Measurements from ENCODE around the gene ME3.
"Not testable (repeated sequence)": the region's sequence is repeated elsewhere in the genome, so short reads cannot be mapped to it uniquely, and the experiment has no call there.

The ME3 gene

GRCh38 chr11:86565801-86566312 is 106.6 kb downstream of the ME3 start:
- no peaks in the 10 kb centered on the region for H3K36me3 Mint-ChIP-seq (ENCODE audit: low read depth)
- H3K9me3 Mint-ChIP-seq = no peaks in the 10 kb centered on the region
- peaks cover 4% of the 10 kb centered on the region for H3K27me3 Mint-ChIP-seq
- no peak overlapping the region for H3K27ac Mint-ChIP-seq
- H3K4me3 Mint-ChIP-seq = no peak overlapping the region
- no peaks in the 10 kb centered on the region for H3K4me1 Mint-ChIP-seq (ENCODE audit: low read depth)

GRCh38 chr11:86565388-86565787 is 107.0 kb downstream of the ME3 start:
- Mint-ChIP-seq H3K9me3 (no peaks in the 10 kb centered on the region), H3K27me3 (peaks cover 4% of the 10 kb centered on the region), H3K4me3 (no peak overlapping the region), H3K36me3 (ENCODE audit: low read depth) (no peaks in the 10 kb centered on the region), H3K27ac (no peak overlapping the region), H3K4me1 (ENCODE audit: low read depth) (no peaks in the 10 kb centered on the region)

- H3K27ac Mint-ChIP-seq; H3K9me3 Mint-ChIP-seq; H3K4me1 Mint-ChIP-seq (ENCODE audit: low read depth); H3K4me3 Mint-ChIP-seq; H3K36me3 Mint-ChIP-seq (ENCODE audit: low read depth); H3K27me3 Mint-ChIP-seq: not testable (repeated sequence)
Measured at GRCh38 chr11:86562842-86563241, 109.6 kb downstream of the ME3 start.

- Mint-ChIP-seq H3K27me3 (peaks cover 6% of the 10 kb centered on the region), H3K27ac (no peak overlapping the region), H3K4me3 (no peak overlapping the region), H3K36me3 (ENCODE audit: low read depth) (no peaks in the 10 kb centered on the region), H3K9me3 (no peaks in the 10 kb centered on the region), H3K4me1 (ENCODE audit: low read depth) (no peaks in the 10 kb centered on the region)
Measured at GRCh38 chr11:86559311-86559945, 113.0 kb downstream of the ME3 start.

GRCh38 chr11:86558841-86559240 is 113.6 kb downstream of the ME3 start:
- Mint-ChIP-seq H3K9me3 (no peaks in the 10 kb centered on the region), H3K4me1 (ENCODE audit: low read depth) (no peaks in the 10 kb centered on the region), H3K36me3 (ENCODE audit: low read depth) (no peaks in the 10 kb centered on the region), H3K4me3 (no peak overlapping the region), H3K27ac (no peak overlapping the region), H3K27me3 (peaks cover 7% of the 10 kb centered on the region)

- no peak overlapping the region for H3K27ac Mint-ChIP-seq
- no peaks in the 10 kb centered on the region for H3K4me1 Mint-ChIP-seq (ENCODE audit: low read depth)
- H3K36me3 Mint-ChIP-seq (ENCODE audit: low read depth) = no peaks in the 10 kb centered on the region
Measured at GRCh38 chr11:86558207-86558606, 114.2 kb downstream of the ME3 start.

GRCh38 chr11:86555866-86556265 is 116.5 kb downstream of the ME3 start:
- Mint-ChIP-seq H3K27ac (no peak overlapping the region), H3K9me3 (no peaks in the 10 kb centered on the region), H3K4me3 (no peak overlapping the region), H3K27me3 (peaks cover 7% of the 10 kb centered on the region), H3K4me1 (ENCODE audit: low read depth) (no peaks in the 10 kb centered on the region), H3K36me3 (ENCODE audit: low read depth) (no peaks in the 10 kb centered on the region)

More at GRCh38 chr11:86558207-86558606, 114.2 kb downstream of the ME3 start:
- Mint-ChIP-seq H3K9me3 (no peaks in the 10 kb centered on the region), H3K27me3 (peaks cover 7% of the 10 kb centered on the region), H3K4me3 (no peak overlapping the region)

- H3K27ac Mint-ChIP-seq = no peak overlapping the region
- H3K4me3 Mint-ChIP-seq = no peak overlapping the region
- H3K27me3 Mint-ChIP-seq = peaks cover 7% of the 10 kb centered on the region
- H3K4me1 Mint-ChIP-seq (ENCODE audit: low read depth) = no peaks in the 10 kb centered on the region
- H3K9me3 Mint-ChIP-seq = no peaks in the 10 kb centered on the region
- H3K36me3 Mint-ChIP-seq (ENCODE audit: low read depth) = no peaks in the 10 kb centered on the region
Measured at GRCh38 chr11:86555401-86555800, 117.0 kb downstream of the ME3 start.

- H3K27me3 Mint-ChIP-seq = peaks cover 7% of the 10 kb centered on the region
- H3K4me3 Mint-ChIP-seq = no peak overlapping the region
- H3K4me1 Mint-ChIP-seq (ENCODE audit: low read depth) = no peaks in the 10 kb centered on the region
- H3K36me3 Mint-ChIP-seq (ENCODE audit: low read depth) = no peaks in the 10 kb centered on the region
- no peaks in the 10 kb centered on the region for H3K9me3 Mint-ChIP-seq
- no peak overlapping the region for H3K27ac Mint-ChIP-seq
Measured at GRCh38 chr11:86553265-86553664, 119.2 kb downstream of the ME3 start.

- Mint-ChIP-seq H3K36me3 (ENCODE audit: low read depth) (no peaks in the 10 kb centered on the region), H3K4me1 (ENCODE audit: low read depth) (no peaks in the 10 kb centered on the region), H3K9me3 (no peaks in the 10 kb centered on the region), H3K27ac (no peak overlapping the region), H3K4me3 (no peak overlapping the region), H3K27me3 (peaks cover 7% of the 10 kb centered on the region)
Measured at GRCh38 chr11:86551288-86552092, 120.9 kb downstream of the ME3 start.

- H3K36me3 Mint-ChIP-seq (ENCODE audit: low read depth) = no peaks in the 10 kb centered on the region
- no peak overlapping the region for H3K4me3 Mint-ChIP-seq
- no peaks in the 10 kb centered on the region for H3K4me1 Mint-ChIP-seq (ENCODE audit: low read depth)
- H3K9me3 Mint-ChIP-seq = no peaks in the 10 kb centered on the region
- H3K27me3 Mint-ChIP-seq = peaks cover 7% of the 10 kb centered on the region
- no peak overlapping the region for H3K27ac Mint-ChIP-seq
Measured at GRCh38 chr11:86550757-86551156, 121.7 kb downstream of the ME3 start.

- H3K27me3 Mint-ChIP-seq = no peaks in the 10 kb centered on the region
- H3K4me1 Mint-ChIP-seq (ENCODE audit: low read depth) = no peaks in the 10 kb centered on the region
- no peak overlapping the region for H3K4me3 Mint-ChIP-seq
- no peaks in the 10 kb centered on the region for H3K9me3 Mint-ChIP-seq
- H3K27ac Mint-ChIP-seq = no peak overlapping the region
- no peaks in the 10 kb centered on the region for H3K36me3 Mint-ChIP-seq (ENCODE audit: low read depth)
Measured at GRCh38 chr11:86548271-86548917, 124.0 kb downstream of the ME3 start.

- Mint-ChIP-seq H3K4me1 (ENCODE audit: low read depth) (no peaks in the 10 kb centered on the region), H3K36me3 (ENCODE audit: low read depth) (no peaks in the 10 kb centered on the region), H3K4me3 (no peak overlapping the region), H3K27ac (no peak overlapping the region), H3K27me3 (no peaks in the 10 kb centered on the region), H3K9me3 (no peaks in the 10 kb centered on the region)
Measured at GRCh38 chr11:86547727-86548126, 124.7 kb downstream of the ME3 start.

GRCh38 chr11:86541299-86541698 is 131.1 kb downstream of the ME3 start:
- H3K4me3 Mint-ChIP-seq; H3K36me3 Mint-ChIP-seq (ENCODE audit: low read depth); H3K9me3 Mint-ChIP-seq; H3K4me1 Mint-ChIP-seq (ENCODE audit: low read depth); H3K27ac Mint-ChIP-seq: not testable (repeated sequence)
- peaks cover 19% of the 10 kb centered on the region for H3K27me3 Mint-ChIP-seq

- Mint-ChIP-seq H3K4me1 (ENCODE audit: low read depth) (no peaks in the 10 kb centered on the region), H3K4me3 (no peak overlapping the region), H3K27ac (no peak overlapping the region), H3K36me3 (ENCODE audit: low read depth) (no peaks in the 10 kb centered on the region), H3K9me3 (no peaks in the 10 kb centered on the region), H3K27me3 (peaks cover 19% of the 10 kb centered on the region)
Measured at GRCh38 chr11:86538223-86538548, 134.2 kb downstream of the ME3 start.
